ENCODE measurements around the gene PLXNA2.

The PLXNA2 gene

DNA sequence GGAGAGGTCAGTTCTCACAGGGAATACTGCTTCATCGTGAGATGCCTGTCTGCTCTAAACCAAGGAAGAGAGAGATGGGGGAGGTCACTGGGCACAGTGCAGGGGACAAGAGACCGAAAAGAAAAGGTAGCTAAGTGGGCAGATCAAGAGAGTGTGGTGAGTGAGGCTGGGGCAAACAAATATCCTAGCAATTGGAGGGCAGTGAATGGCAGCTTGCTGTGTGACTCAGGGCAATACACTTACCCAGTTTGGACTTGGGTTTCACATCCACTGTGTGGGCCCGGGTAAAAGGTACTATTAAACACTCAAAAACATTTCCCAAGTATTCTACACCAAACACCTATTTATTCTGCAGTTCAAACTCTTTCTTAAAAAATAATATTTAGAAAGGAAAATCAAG lies 10.2 kb downstream of the PLXNA2 start:
- H3K36me3 ChIP-seq (ENCODE audit: control insufficient read depth, insufficient read depth, low read length): no peaks in the 10 kb centered on the region

DNA sequence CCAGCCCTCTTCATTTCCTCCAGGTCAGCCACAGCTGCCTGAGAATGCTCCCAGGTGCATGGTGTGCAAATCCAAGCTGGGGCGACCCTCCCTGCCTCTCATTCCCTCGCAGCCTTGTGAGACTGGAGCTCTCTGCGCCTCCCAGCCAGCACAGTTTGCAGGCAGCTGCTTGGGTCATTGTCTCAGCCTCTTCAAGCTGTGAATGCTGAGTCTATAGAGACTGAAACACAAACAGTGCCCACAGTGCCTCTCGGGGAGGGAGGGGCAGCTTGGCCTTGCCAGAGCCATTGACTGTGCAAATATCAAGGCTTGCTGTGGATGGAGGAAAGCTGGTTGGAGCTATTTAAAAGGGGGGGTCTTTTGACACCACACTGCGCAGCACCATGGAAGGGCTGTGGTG lies 10.6 kb downstream of the PLXNA2 start:
- H3K4me3 ChIP-seq (ENCODE audit: low read length): no peak overlapping the region
- WGBS (ENCODE audit: extremely low coverage, insufficient coverage, low lambda C conversion rate): no CpG with 5 or more reads among the region's 5 CpGs
- no peak overlapping the region for H3K23ac ChIP-seq (ENCODE audit: low read length)
- H4K8ac ChIP-seq (ENCODE audit: low read depth, low read length): no peak overlapping the region
- peak overlapping the region; percentile 46 for H3K18ac ChIP-seq (ENCODE audit: low read length)
- H3K79me1 ChIP-seq (ENCODE audit: low read length): peaks cover 15% of the 10 kb centered on the region
- H2AK5ac ChIP-seq (ENCODE audit: low read length): peak overlapping the region; percentile 43
- peak; percentile 87 for DNase-seq
- no peaks in the 10 kb centered on the region for H3K36me3 ChIP-seq (ENCODE audit: control insufficient read depth, insufficient read depth, low read length)
- peak overlapping the region; percentile 14 for H3K9ac ChIP-seq (ENCODE audit: low read length)
- H3K4me1 ChIP-seq (ENCODE audit: control insufficient read depth, low read depth, low read length): peaks cover 51% of the 10 kb centered on the region
- H2BK120ac ChIP-seq (ENCODE audit: low read depth, low read length): no peak overlapping the region
- no peak overlapping the region for H2BK15ac ChIP-seq (replicated peaks; ENCODE audit: low read depth)
- H2BK5ac ChIP-seq (ENCODE audit: low read length): peak overlapping the region; percentile 74
- H3K27me3 ChIP-seq (ENCODE audit: insufficient read depth, low read length, poor library complexity): no peaks in the 10 kb centered on the region
- H3K4ac ChIP-seq (ENCODE audit: low read depth, low read length): peak overlapping the region; percentile 46
- no peak overlapping the region for H4K5ac ChIP-seq (ENCODE audit: low read length)
- H3K4me2 ChIP-seq (ENCODE audit: low read length): no peak overlapping the region
- H3K79me2 ChIP-seq (ENCODE audit: control insufficient read depth, insufficient read depth, low read length): peaks cover 46% of the 10 kb centered on the region
- H3K27ac ChIP-seq (ENCODE audit: low read depth, low read length): peak overlapping the region; percentile 65
- H3K56ac ChIP-seq (ENCODE audit: low read length): peak overlapping the region; percentile 73

More for the DNA sequence above, 10.2 kb downstream of the PLXNA2 start:
- Histone ChIP-seq H3K27me3 (ENCODE audit: insufficient read depth, low read length, poor library complexity) (no peaks in the 10 kb centered on the region), H4K5ac (ENCODE audit: low read length) (no peak overlapping the region), H3K56ac (ENCODE audit: low read length) (peak overlapping the region; percentile 73), H3K27ac (ENCODE audit: low read depth, low read length) (peak overlapping the region; percentile 49), H2AK5ac (ENCODE audit: low read length) (peak overlapping the region; percentile 43), H3K4me3 (ENCODE audit: low read length) (no peak overlapping the region), H2BK15ac (replicated peaks; ENCODE audit: low read depth) (no peak overlapping the region), H3K4me2 (ENCODE audit: low read length) (no peak overlapping the region), H3K79me2 (ENCODE audit: control insufficient read depth, insufficient read depth, low read length) (peaks cover 49% of the 10 kb centered on the region), H3K4me1 (ENCODE audit: control insufficient read depth, low read depth, low read length) (peaks cover 51% of the 10 kb centered on the region), H3K79me1 (ENCODE audit: low read length) (peaks cover 14% of the 10 kb centered on the region), H3K23ac (ENCODE audit: low read length) (peak overlapping the region; percentile 20), H3K4ac (ENCODE audit: low read depth, low read length) (peak overlapping the region; percentile 28), H4K8ac (ENCODE audit: low read depth, low read length) (no peak overlapping the region), H3K9ac (ENCODE audit: low read length) (peak overlapping the region; percentile 14), H2BK5ac (ENCODE audit: low read length) (peak overlapping the region; percentile 74), H3K18ac (ENCODE audit: low read length) (no peak overlapping the region), H2BK120ac (ENCODE audit: low read depth, low read length) (no peak overlapping the region)
- no peak for DNase-seq
- WGBS (ENCODE audit: extremely low coverage, insufficient coverage, low lambda C conversion rate): no CpG with 5 or more reads among the region's 3 CpGs

DNA sequence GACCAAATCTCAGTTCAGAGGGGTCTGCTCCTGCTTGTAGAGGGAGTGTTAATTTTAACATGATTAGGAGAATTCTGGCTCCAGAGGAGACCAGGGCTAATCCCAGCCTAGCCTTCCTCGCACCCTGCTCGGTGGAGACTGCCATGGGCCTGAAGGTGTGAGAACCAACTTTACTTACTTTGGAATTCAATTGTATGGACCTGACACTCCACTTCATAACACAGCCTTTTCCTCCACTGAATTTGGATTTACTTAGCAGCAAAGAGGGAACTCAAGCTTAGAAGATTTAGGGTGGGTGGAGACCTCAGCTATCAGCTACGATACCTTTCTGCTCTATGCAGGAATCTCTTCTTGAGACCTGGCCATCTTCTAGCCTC lies 11.5 kb downstream of the PLXNA2 start:
- peaks cover 49% of the 10 kb centered on the region for H3K4me1 ChIP-seq (ENCODE audit: control insufficient read depth, low read depth, low read length)
- WGBS (ENCODE audit: extremely low coverage, insufficient coverage, low lambda C conversion rate): no CpG with 5 or more reads among the region's 3 CpGs

DNA sequence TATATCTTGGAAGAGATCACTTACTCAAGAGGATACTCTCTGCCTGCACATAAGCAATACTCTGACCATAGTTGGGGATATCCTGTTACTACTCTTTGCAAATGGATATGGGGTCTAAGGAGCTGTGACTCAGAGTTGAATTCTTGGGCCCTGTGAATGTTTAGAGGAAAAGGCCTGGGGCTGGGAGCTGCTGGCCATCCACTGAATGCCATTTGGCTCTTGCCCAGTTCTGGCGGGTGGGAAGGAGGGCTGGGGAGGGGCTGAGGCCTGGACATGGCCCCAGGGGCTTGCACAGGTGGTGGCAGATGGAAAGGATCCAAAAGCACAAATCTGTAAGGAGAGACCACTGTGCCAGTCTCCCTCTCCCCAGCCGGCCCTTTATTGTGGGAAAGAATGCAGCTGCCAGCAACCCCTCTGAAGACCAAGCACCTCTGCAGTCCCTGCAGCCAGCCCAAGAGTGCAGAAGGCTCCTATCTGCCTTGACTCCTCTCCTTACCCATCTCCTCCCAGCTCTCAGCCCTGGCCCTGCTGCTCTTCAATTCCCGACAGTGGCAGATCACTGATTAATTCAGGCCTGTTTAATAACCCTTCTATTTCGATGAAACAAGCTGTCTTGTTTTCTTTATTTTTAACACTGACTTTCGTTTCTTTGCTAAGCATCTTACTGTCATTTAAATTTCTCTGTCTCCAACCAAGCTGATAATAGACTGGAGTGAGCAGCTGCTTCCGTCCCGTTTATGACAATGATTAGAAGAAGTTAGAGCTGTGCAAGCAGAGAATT lies 12.1 kb downstream of the PLXNA2 start:
- Histone ChIP-seq H3K79me1 (ENCODE audit: low read length) (peaks cover 21% of the 10 kb centered on the region), H3K4me3 (ENCODE audit: low read length) (no peak overlapping the region), H3K23ac (ENCODE audit: low read length) (no peak overlapping the region), H2BK15ac (replicated peaks; ENCODE audit: low read depth) (no peak overlapping the region), H3K4ac (ENCODE audit: low read depth, low read length) (peak overlapping the region; percentile 28), H2BK120ac (ENCODE audit: low read depth, low read length) (peak overlapping the region; percentile 24), H4K5ac (ENCODE audit: low read length) (no peak overlapping the region), H3K4me1 (ENCODE audit: control insufficient read depth, low read depth, low read length) (peaks cover 46% of the 10 kb centered on the region), H3K4me2 (ENCODE audit: low read length) (no peak overlapping the region), H3K56ac (ENCODE audit: low read length) (peak overlapping the region; percentile 61), H3K18ac (ENCODE audit: low read length) (peak overlapping the region; percentile 60), H2BK5ac (ENCODE audit: low read length) (peak overlapping the region; percentile 41), H3K79me2 (ENCODE audit: control insufficient read depth, insufficient read depth, low read length) (peaks cover 44% of the 10 kb centered on the region), H3K27me3 (ENCODE audit: insufficient read depth, low read length, poor library complexity) (no peaks in the 10 kb centered on the region), H4K8ac (ENCODE audit: low read depth, low read length) (no peak overlapping the region), H3K9ac (ENCODE audit: low read length) (peak overlapping the region; percentile 30), H3K36me3 (ENCODE audit: control insufficient read depth, insufficient read depth, low read length) (no peaks in the 10 kb centered on the region), H3K27ac (ENCODE audit: low read depth, low read length) (peak overlapping the region; percentile 65), H2AK5ac (ENCODE audit: low read length) (no peak overlapping the region)
- WGBS (ENCODE audit: extremely low coverage, insufficient coverage, low lambda C conversion rate): no CpG with 5 or more reads among the region's 7 CpGs
- peak; percentile 73 for DNase-seq

More for the DNA sequence above, 11.5 kb downstream of the PLXNA2 start:
- H3K79me1 ChIP-seq (ENCODE audit: low read length): peaks cover 17% of the 10 kb centered on the region
- no peak overlapping the region for H4K8ac ChIP-seq (ENCODE audit: low read depth, low read length)
- H2BK15ac ChIP-seq (replicated peaks; ENCODE audit: low read depth): no peak overlapping the region
- H2BK5ac ChIP-seq (ENCODE audit: low read length): peak overlapping the region; percentile 10
- no peaks in the 10 kb centered on the region for H3K27me3 ChIP-seq (ENCODE audit: insufficient read depth, low read length, poor library complexity)
- no peak overlapping the region for H3K4me3 ChIP-seq (ENCODE audit: low read length)
- H3K36me3 ChIP-seq (ENCODE audit: control insufficient read depth, insufficient read depth, low read length): no peaks in the 10 kb centered on the region
- no peak overlapping the region for H2BK120ac ChIP-seq (ENCODE audit: low read depth, low read length)
- no peak overlapping the region for H4K5ac ChIP-seq (ENCODE audit: low read length)
- H3K9ac ChIP-seq (ENCODE audit: low read length): peak overlapping the region; percentile 14
- peak overlapping the region; percentile 15 for H3K4me2 ChIP-seq (ENCODE audit: low read length)
- H3K79me2 ChIP-seq (ENCODE audit: control insufficient read depth, insufficient read depth, low read length): peaks cover 44% of the 10 kb centered on the region
- peak overlapping the region; percentile 24 for H3K18ac ChIP-seq (ENCODE audit: low read length)
- no peak overlapping the region for H3K23ac ChIP-seq (ENCODE audit: low read length)
- H2AK5ac ChIP-seq (ENCODE audit: low read length): no peak overlapping the region
- H3K4ac ChIP-seq (ENCODE audit: low read depth, low read length): no peak overlapping the region
- peak; percentile 64 for DNase-seq
- peak overlapping the region; percentile 73 for H3K56ac ChIP-seq (ENCODE audit: low read length)
- H3K27ac ChIP-seq (ENCODE audit: low read depth, low read length): peak overlapping the region; percentile 65

DNA sequence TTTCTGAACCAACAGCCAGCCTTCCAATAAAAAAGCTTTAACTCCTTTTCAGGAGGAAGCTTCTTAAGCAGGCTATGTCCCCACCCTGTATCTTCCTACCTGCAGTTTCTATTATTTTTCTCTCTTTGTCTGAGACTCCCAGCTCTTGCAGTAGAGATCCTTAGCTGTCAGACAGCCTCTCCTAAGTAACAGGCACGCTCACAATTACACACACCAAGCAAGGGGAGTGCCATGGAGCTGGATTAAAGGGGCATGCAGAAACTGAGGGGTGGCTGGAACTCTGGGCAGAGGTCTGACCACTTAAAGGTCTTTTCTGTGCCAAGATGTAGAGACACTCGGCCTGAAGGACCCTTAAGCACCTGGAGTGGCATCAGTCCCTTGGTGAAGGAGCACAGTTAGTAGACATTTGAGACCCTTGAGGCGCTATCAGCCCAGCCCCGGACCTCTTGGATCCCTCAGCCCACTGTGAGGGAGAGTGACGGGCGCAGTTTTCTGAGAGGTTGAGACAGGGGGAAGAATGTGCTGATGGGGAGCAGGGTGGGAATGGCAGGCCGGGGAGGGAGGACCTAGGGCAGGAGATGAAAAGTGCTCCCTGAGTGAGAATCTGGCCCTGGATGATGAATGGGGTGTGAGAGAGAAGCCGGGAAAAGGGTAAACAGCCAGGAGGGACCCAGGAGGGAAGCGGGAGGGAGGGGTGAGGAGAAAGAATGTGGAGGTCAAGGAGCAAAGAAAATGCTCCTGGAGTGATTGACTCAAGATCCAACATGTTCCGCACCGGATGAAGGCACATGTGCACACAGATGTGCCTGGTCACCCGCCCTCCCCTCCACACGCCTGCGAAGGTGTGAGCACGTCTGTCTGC lies 13.3 kb downstream of the PLXNA2 start:
- no peak overlapping the region for H4K5ac ChIP-seq (ENCODE audit: low read length)
- no peak overlapping the region for H3K4me3 ChIP-seq (ENCODE audit: low read length)
- no CpG with 5 or more reads among the region's 15 CpGs for WGBS (ENCODE audit: extremely low coverage, insufficient coverage, low lambda C conversion rate)

More for the DNA sequence above, 13.3 kb downstream of the PLXNA2 start:
- H3K27ac ChIP-seq (ENCODE audit: low read depth, low read length): no peak overlapping the region
- H3K4me2 ChIP-seq (ENCODE audit: low read length): no peak overlapping the region
- H4K8ac ChIP-seq (ENCODE audit: low read depth, low read length): no peak overlapping the region
- H3K56ac ChIP-seq (ENCODE audit: low read length): peak overlapping the region; percentile 26
- no peak for DNase-seq
- no peaks in the 10 kb centered on the region for H3K36me3 ChIP-seq (ENCODE audit: control insufficient read depth, insufficient read depth, low read length)
- H2BK120ac ChIP-seq (ENCODE audit: low read depth, low read length): no peak overlapping the region
- H3K27me3 ChIP-seq (ENCODE audit: insufficient read depth, low read length, poor library complexity): no peaks in the 10 kb centered on the region
- peaks cover 19% of the 10 kb centered on the region for H3K79me1 ChIP-seq (ENCODE audit: low read length)
- H3K79me2 ChIP-seq (ENCODE audit: control insufficient read depth, insufficient read depth, low read length): peaks cover 37% of the 10 kb centered on the region
- H3K4ac ChIP-seq (ENCODE audit: low read depth, low read length): no peak overlapping the region
- H2BK5ac ChIP-seq (ENCODE audit: low read length): no peak overlapping the region
- no peak overlapping the region for H2BK15ac ChIP-seq (replicated peaks; ENCODE audit: low read depth)
- H2AK5ac ChIP-seq (ENCODE audit: low read length): no peak overlapping the region
- peaks cover 34% of the 10 kb centered on the region for H3K4me1 ChIP-seq (ENCODE audit: control insufficient read depth, low read depth, low read length)
- H3K23ac ChIP-seq (ENCODE audit: low read length): no peak overlapping the region
- H3K18ac ChIP-seq (ENCODE audit: low read length): peak overlapping the region; percentile 16
- no peak overlapping the region for H3K9ac ChIP-seq (ENCODE audit: low read length)

Data from mesendoderm (in vitro differentiated cells).